Muscle of leg (tissue), 11 donors: ENCODE results near the gene CDC42EP2. TPM values are rescaled to one million over a fixed set of nuclear protein-coding genes. Genes with fewer than 3 reads are reported as not detected.
A peak's percentile ranks its signal among the peaks of the same experiment; 100 is the strongest.

Experiments
- DNase-seq: peaks from one replicate; pipeline ENCODE4 v3.0.0; 2013
- H3K27ac ChIP-seq: one replicate; pipeline ENCODE4 v1.5.1; 2013; ENCODE audit warnings: mild to moderate bottlenecking, low read length, control low read depth
- H3K27me3 ChIP-seq: one replicate; pipeline ENCODE4 v1.6.1; 2013; ENCODE audit warnings: low read length; ENCODE audit not compliant: control insufficient read depth, insufficient read depth
- H3K36me3 ChIP-seq: one replicate; pipeline ENCODE4 v1.6.1; 2013; ENCODE audit warnings: low read length; ENCODE audit not compliant: control insufficient read depth, insufficient read depth
- H3K4me1 ChIP-seq: one replicate; pipeline ENCODE4 v1.6.1; 2013; ENCODE audit warnings: low read length; ENCODE audit not compliant: control insufficient read depth, insufficient read depth
- H3K4me3 ChIP-seq: one replicate; pipeline ENCODE4 v1.5.1; 2013; ENCODE audit warnings: low read length, control low read depth
- H3K9me3 ChIP-seq: replicated peaks from 2 replicates; pipeline ENCODE4 v1.6.1; 2013; ENCODE audit warnings: low read depth, low read length; ENCODE audit not compliant: control insufficient read depth
- WGBS: methylation state at CpG from one replicate; pipeline ENCODE4 v1.1.5; 2013; ENCODE audit warnings: missing lambda C conversion rate; ENCODE audit not compliant: insufficient coverage; 5-methylcytosine and 5-hydroxymethylcytosine counted together
- polyA plus RNA-seq, 8 donors: library from polyadenylated mRNA; unstranded; fragments of 120-200 nt; gene quantifications; one replicate each; pipeline versions ENCODE4 v1.2.1 to v1.2.3, GENCODE V29; 2013; ENCODE audit warnings: inconsistent platforms in 1 of 8, low replicate concordance in 1 of 8; ENCODE audit not compliant: insufficient read length in 8 of 8, insufficient read depth in 1 of 8
- total RNA-seq: library from RNA; stranded (reverse); fragments of 120-200 nt; gene quantifications from one replicate; pipeline ENCODE4 v1.2.4, GENCODE V29; 2013

Gene CDC42EP2
- total and polyA plus RNA-seq, 9 donors, result 20.8 to 42.4 (median 35.3) TPM

- Histone ChIP-seq H3K9me3 (no peaks in the 10 kb centered on the region), H3K27me3 (no peaks in the 10 kb centered on the region), H3K4me1 (peaks cover 100% of the 10 kb centered on the region), H3K36me3 (peaks cover 20% of the 10 kb centered on the region), H3K27ac (peak overlapping the region; percentile 97), H3K4me3 (no peak overlapping the region)
- no peak for DNase-seq
- WGBS, result 97% methylated on average over 4 of the region's 11 CpGs
Measured at GRCh38 chr11:65295571-65296341, 18.9 kb upstream of the CDC42EP2 start.

GRCh38 chr11:65297026-65297672, 17.5 kb upstream of the CDC42EP2 start:
- Histone ChIP-seq H3K9me3 (no peaks in the 10 kb centered on the region), H3K27ac (peak overlapping the region; percentile 97), H3K4me1 (peaks cover 100% of the 10 kb centered on the region), H3K27me3 (no peaks in the 10 kb centered on the region), H3K36me3 (peaks cover 20% of the 10 kb centered on the region), H3K4me3 (no peak overlapping the region)
- peak; percentile 72 for DNase-seq
- 63% methylated on average over 5 of the region's 12 CpGs for WGBS

DNA sequence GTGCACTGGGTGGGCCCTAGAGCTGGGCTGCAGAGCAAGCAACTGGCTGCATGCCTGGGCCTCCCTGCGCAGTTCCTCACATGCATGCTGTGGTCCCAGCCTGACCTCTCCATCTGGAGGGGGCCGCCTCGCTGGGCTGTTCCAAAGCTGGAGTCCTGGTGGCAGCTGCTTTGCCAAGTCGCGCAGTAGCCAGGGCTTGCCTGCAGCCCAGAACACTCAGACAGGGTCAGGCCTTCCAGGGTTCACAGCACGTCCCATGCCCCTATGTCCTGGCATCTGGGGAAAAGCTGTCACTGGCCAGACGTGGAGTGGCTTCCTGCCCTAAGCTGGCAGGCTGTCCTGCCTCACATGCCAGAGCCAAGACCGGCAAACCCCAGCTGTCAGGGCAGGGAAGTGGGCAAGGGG, 16.5 kb upstream of the CDC42EP2 start:
- H3K4me3 ChIP-seq, result no peak overlapping the region
- peak overlapping the region; percentile 97 for H3K27ac ChIP-seq
- H3K4me1 ChIP-seq, result peaks cover 99% of the 10 kb centered on the region
- DNase-seq, result peak; percentile 97
- H3K36me3 ChIP-seq, result peaks cover 20% of the 10 kb centered on the region
- no peaks in the 10 kb centered on the region for H3K27me3 ChIP-seq
- 11% methylated on average over 8 of the region's 8 CpGs for WGBS
- H3K9me3 ChIP-seq, result no peaks in the 10 kb centered on the region

- Histone ChIP-seq H3K9me3 (no peaks in the 10 kb centered on the region), H3K4me3 (no peak overlapping the region), H3K36me3 (peaks cover 23% of the 10 kb centered on the region), H3K4me1 (peaks cover 99% of the 10 kb centered on the region), H3K27me3 (no peaks in the 10 kb centered on the region), H3K27ac (peak overlapping the region; percentile 97)
- DNase-seq, result peak; percentile 95
- 29% methylated on average over 8 of the region's 12 CpGs for WGBS
Measured at GRCh38 chr11:65298655-65299179, 15.9 kb upstream of the CDC42EP2 start.

DNA sequence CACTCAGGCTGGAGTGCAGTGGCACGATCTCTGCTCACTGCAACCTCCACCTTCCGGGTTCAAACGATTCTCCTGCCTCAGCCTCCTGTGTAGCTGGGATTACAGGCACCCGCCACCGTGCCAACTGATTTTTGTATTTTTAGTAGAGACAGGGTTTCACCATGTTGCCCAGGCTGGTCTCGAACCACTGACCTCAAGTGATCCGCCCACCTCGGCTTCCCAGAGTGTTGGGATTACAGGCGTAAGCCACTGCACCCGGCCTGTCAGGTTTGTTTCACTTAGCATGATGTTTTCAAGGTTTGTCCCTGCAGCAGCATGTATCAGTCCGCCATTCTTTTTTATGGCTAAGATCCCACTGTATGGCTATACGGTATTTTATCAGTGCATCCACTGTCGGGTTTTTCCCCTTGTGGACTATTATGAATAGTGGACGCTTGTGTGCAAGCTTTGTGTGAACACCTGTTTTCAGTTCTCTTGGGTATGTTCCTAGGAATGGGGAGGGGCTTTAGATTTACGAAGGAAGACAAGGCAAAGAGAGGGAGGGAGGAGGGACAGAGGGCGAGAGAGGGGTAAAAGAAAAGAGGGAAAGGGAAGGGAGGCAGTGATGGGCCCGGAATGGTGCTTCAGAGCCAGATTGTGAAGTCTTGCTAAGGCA, 13.9 kb upstream of the CDC42EP2 start:
- Histone ChIP-seq H3K27me3 (no peaks in the 10 kb centered on the region), H3K27ac (peak overlapping the region; percentile 90), H3K4me3 (no peak overlapping the region), H3K9me3 (no peaks in the 10 kb centered on the region), H3K4me1 (peaks cover 92% of the 10 kb centered on the region), H3K36me3 (peaks cover 27% of the 10 kb centered on the region)
- 69% methylated on average over 13 of the region's 17 CpGs for WGBS
- DNase-seq, result peak; percentile 61

GRCh38 chr11:65301491-65302329, 13.0 kb upstream of the CDC42EP2 start:
- H3K9me3 ChIP-seq, result no peaks in the 10 kb centered on the region
- H3K4me1 ChIP-seq, result peaks cover 87% of the 10 kb centered on the region
- peak; percentile 90 for DNase-seq
- H3K27me3 ChIP-seq, result no peaks in the 10 kb centered on the region
- H3K36me3 ChIP-seq, result peaks cover 24% of the 10 kb centered on the region
- no peak overlapping the region for H3K4me3 ChIP-seq
- peak overlapping the region; percentile 90 for H3K27ac ChIP-seq
- WGBS, result 37% methylated on average over 9 of the region's 12 CpGs

DNA sequence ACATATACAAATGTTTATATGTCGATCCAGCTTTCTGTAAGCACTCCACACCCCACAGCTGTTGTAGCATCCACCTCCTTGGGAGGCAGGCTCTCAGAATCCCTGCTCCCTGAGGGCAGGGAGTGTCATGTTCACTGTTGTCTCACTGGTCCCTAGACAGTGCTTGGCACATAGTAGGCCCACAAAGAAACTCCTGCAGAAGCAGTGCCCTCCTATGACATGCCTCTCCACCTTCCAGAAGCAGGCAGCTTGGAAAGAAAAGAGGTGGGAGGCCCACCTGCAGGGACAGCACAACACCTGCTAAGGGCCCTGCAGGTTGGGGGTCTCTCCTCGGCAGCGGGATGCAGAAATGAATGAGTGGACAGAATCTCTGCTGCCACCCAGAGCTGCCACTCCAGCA, 11.1 kb upstream of the CDC42EP2 start:
- H3K4me3 ChIP-seq, result no peak overlapping the region
- no peaks in the 10 kb centered on the region for H3K27me3 ChIP-seq
- peaks cover 36% of the 10 kb centered on the region for H3K36me3 ChIP-seq
- no peak for DNase-seq
- peaks cover 77% of the 10 kb centered on the region for H3K4me1 ChIP-seq
- H3K27ac ChIP-seq, result no peak overlapping the region
- no peaks in the 10 kb centered on the region for H3K9me3 ChIP-seq
- WGBS, result 80% methylated on average over 1 of the region's 3 CpGs

GRCh38 chr11:65304110-65304509, 10.6 kb upstream of the CDC42EP2 start:
- Histone ChIP-seq H3K4me1 (peaks cover 77% of the 10 kb centered on the region), H3K9me3 (no peaks in the 10 kb centered on the region), H3K27ac (no peak overlapping the region), H3K4me3 (no peak overlapping the region), H3K27me3 (no peaks in the 10 kb centered on the region), H3K36me3 (peaks cover 42% of the 10 kb centered on the region)
- no peak for DNase-seq
- 98% methylated on average over 4 of the region's 4 CpGs for WGBS

GRCh38 chr11:65304613-65305012, 10.1 kb upstream of the CDC42EP2 start:
- 84% methylated on average over 4 of the region's 7 CpGs for WGBS
- Histone ChIP-seq H3K9me3 (no peaks in the 10 kb centered on the region), H3K27me3 (no peaks in the 10 kb centered on the region), H3K27ac (no peak overlapping the region), H3K4me3 (no peak overlapping the region), H3K36me3 (peaks cover 42% of the 10 kb centered on the region), H3K4me1 (peaks cover 74% of the 10 kb centered on the region)
- DNase-seq, result no peak
